ENCODE data around the gene ZDHHC18.

ZDHHC18 gene

GRCh38 chr1:26890467-26890796, 63.9 kb downstream of the ZDHHC18 start:
- H3K4me3 ChIP-seq (ENCODE audit: low read length): peak overlapping the region; percentile 86
- no peak for DNase-seq (ENCODE audit: low read depth)
- TF ChIP-seq, protein P1, sequence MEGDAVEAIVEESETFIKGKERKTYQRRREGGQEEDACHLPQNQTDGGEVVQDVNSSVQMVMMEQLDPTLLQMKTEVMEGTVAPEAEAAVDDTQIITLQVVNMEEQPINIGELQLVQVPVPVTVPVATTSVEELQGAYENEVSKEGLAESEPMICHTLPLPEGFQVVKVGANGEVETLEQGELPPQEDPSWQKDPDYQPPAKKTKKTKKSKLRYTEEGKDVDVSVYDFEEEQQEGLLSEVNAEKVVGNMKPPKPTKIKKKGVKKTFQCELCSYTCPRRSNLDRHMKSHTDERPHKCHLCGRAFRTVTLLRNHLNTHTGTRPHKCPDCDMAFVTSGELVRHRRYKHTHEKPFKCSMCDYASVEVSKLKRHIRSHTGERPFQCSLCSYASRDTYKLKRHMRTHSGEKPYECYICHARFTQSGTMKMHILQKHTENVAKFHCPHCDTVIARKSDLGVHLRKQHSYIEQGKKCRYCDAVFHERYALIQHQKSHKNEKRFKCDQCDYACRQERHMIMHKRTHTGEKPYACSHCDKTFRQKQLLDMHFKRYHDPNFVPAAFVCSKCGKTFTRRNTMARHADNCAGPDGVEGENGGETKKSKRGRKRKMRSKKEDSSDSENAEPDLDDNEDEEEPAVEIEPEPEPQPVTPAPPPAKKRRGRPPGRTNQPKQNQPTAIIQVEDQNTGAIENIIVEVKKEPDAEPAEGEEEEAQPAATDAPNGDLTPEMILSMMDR (conservative IDR thresholded peaks at IDR 0.05; ENCODE audit: low read depth, low read length): no peak

GRCh38 chr1:26894263-26894662, 67.8 kb downstream of the ZDHHC18 start:
- no peak overlapping the region for H3K4me3 ChIP-seq (ENCODE audit: low read length)
- no peak for DNase-seq (ENCODE audit: low read depth)
- TF ChIP-seq, protein P1 (conservative IDR thresholded peaks at IDR 0.05; ENCODE audit: low read depth, low read length): no peak

GRCh38 chr1:26897351-26897750, 70.9 kb downstream of the ZDHHC18 start:
- H3K4me3 ChIP-seq (ENCODE audit: low read length): no peak overlapping the region
- TF ChIP-seq, protein P1 (conservative IDR thresholded peaks at IDR 0.05; ENCODE audit: low read depth, low read length): no peak
- no peak for DNase-seq (ENCODE audit: low read depth)

GRCh38 chr1:26900001-26900814, 73.7 kb downstream of the ZDHHC18 start, which contains the start of gene GPATCH3:
Gene GPATCH3, minus strand, starts transcription at chr1:26900467. Its CDS starts 25 bp downstream, at chr1:26900442.
- peak within 1 kb of the TSS; percentile 90 for H3K4me3 ChIP-seq (ENCODE audit: low read length)
- TF ChIP-seq, protein P1 (conservative IDR thresholded peaks at IDR 0.05; ENCODE audit: low read depth, low read length): no peak
- peak; percentile 79 for DNase-seq (ENCODE audit: low read depth)

- peak overlapping the region; percentile 90 for H3K4me3 ChIP-seq (ENCODE audit: low read length)
- DNase-seq (ENCODE audit: low read depth): no peak
- TF ChIP-seq, protein P1 (conservative IDR thresholded peaks at IDR 0.05; ENCODE audit: low read depth, low read length): no peak
These were observed 74.5 kb downstream of the ZDHHC18 start for GRCh38 chr1:26900815-26901511.
